Measurements from ENCODE around the gene ABCF3. TPM values are rescaled to one million over a fixed set of nuclear protein-coding genes. Genes with fewer than 3 reads are reported as not detected.
A peak's percentile ranks its signal among the peaks of the same experiment; 100 is the strongest.

ABCF3 gene
- total RNA-seq, 1 donor from 2014 or later = 67.3 TPM

DNA sequence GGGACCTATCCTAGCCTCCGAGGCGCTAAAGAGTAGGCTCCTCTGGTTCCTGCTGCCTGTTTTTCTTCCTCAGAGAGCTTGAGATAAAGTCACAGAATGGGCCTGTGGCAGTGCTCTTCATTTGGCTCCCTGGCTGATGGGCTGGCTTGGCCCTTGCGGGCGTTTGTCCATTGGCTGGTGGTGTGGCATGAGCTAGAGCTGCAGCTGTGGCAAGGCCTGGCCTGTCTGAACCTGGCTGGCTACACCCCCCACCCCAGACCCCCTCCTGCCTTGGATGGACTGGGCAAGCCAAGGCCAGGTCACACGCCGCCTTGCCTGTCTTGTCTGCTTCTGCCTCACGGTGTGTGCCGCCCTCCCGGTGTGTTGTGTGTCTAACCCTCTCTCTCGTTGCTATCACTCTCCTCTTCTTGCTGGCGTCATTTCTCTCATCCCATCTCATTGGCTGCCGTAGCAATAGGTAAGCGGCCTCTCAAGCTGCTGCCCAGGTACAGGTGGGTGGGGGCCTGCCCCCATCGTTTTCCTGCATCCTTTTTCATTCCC is 8.2 kb upstream of the ABCF3 start:
- H3K27me3 Mint-ChIP-seq (ENCODE audit: low read depth) = no peaks in the 10 kb centered on the region
- peaks cover 34% of the 10 kb centered on the region for H3K4me1 Mint-ChIP-seq
- peak overlapping the region; percentile 65 for H3K4me3 Mint-ChIP-seq
- no peak for DNase-seq (ENCODE audit: low read depth, low spot score)
- H3K36me3 Mint-ChIP-seq (ENCODE audit: low read depth) = peaks cover 8% of the 10 kb centered on the region
- no peak overlapping the region for H3K27ac Mint-ChIP-seq (ENCODE audit: unreplicated experiment)
- TF ChIP-seq, protein P1, sequence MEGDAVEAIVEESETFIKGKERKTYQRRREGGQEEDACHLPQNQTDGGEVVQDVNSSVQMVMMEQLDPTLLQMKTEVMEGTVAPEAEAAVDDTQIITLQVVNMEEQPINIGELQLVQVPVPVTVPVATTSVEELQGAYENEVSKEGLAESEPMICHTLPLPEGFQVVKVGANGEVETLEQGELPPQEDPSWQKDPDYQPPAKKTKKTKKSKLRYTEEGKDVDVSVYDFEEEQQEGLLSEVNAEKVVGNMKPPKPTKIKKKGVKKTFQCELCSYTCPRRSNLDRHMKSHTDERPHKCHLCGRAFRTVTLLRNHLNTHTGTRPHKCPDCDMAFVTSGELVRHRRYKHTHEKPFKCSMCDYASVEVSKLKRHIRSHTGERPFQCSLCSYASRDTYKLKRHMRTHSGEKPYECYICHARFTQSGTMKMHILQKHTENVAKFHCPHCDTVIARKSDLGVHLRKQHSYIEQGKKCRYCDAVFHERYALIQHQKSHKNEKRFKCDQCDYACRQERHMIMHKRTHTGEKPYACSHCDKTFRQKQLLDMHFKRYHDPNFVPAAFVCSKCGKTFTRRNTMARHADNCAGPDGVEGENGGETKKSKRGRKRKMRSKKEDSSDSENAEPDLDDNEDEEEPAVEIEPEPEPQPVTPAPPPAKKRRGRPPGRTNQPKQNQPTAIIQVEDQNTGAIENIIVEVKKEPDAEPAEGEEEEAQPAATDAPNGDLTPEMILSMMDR (conservative IDR thresholded peaks at IDR 0.05) = no peak
- no peaks in the 10 kb centered on the region for H3K9me3 Mint-ChIP-seq

DNA sequence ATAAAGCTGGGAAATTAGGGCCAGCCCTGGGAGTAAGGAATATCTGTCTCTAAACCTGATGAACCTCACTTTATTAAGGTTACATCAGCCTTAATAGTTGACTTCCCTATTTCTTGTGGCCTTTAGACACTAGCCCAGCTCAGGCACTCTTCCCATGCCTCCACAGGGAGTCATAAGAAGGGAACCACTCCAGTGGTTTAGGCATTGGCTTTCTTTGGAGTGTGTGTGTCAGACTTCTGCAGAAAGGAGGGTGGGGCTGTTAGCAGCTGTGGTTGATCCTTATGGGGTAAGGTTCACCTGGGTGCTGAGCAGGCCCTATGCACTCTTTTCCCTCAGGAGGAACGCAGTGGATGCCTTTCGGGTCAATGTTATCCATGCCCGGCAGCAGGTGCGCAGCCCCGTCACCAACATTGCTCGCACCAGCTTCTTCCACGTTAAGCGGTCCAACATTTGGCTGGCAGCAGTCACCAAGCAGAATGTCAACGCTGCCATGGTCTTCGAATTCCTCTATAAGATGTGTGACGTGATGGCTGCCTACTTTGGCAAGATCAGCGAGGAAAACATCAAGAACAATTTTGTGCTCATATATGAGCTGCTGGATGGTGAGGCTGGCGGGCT is 7.4 kb upstream of the ABCF3 start:
- Mint-ChIP-seq H3K4me1 (peaks cover 34% of the 10 kb centered on the region), H3K27ac (ENCODE audit: unreplicated experiment) (no peak overlapping the region), H3K27me3 (ENCODE audit: low read depth) (no peaks in the 10 kb centered on the region), H3K36me3 (ENCODE audit: low read depth) (peaks cover 8% of the 10 kb centered on the region), H3K9me3 (no peaks in the 10 kb centered on the region), H3K4me3 (peak overlapping the region; percentile 66)
- TF ChIP-seq, protein P1 (conservative IDR thresholded peaks at IDR 0.05) = no peak
- no peak for DNase-seq (ENCODE audit: low read depth, low spot score)

DNA sequence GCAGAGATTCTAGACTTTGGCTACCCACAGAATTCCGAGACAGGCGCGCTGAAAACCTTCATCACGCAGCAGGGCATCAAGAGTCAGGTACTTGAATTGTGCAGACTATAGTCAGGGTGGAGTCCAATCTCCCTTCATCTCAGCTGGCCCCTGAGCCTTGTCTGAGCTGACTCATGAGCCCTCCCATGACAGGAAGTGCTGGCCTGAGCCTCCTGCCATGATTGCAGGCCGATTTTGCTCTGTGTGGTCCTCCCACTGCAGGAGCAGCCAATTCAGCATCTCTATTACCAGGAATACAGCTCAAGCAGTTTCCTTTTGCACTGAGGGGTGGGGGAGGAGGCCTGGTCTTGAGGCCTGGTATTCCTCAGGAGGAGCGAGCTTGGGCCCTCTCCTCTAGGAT is 5.8 kb upstream of the ABCF3 start:
- Mint-ChIP-seq H3K27ac (ENCODE audit: unreplicated experiment) (no peak overlapping the region), H3K4me3 (peak overlapping the region; percentile 56), H3K27me3 (ENCODE audit: low read depth) (no peaks in the 10 kb centered on the region), H3K4me1 (peaks cover 32% of the 10 kb centered on the region), H3K9me3 (no peaks in the 10 kb centered on the region), H3K36me3 (ENCODE audit: low read depth) (peaks cover 8% of the 10 kb centered on the region)
- TF ChIP-seq, protein P1 (conservative IDR thresholded peaks at IDR 0.05) = no peak
- no peak for DNase-seq (ENCODE audit: low read depth, low spot score)

DNA sequence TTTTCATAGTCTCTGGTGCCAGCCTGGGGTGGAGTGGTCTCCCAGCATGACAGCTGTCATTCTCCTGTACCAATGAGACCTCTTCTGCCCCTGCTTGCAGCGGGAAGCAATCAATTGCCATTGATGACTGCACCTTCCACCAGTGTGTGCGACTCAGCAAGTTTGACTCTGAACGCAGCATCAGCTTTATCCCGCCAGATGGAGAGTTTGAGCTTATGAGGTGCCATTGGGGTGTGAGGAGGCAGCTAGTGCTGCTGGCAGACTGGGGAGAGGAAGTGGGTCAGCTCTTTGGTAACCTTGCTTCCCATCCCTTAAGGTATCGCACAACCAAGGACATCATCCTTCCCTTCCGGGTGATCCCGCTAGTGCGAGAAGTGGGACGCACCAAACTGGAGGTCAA is 4.4 kb upstream of the ABCF3 start:
- TF ChIP-seq, protein P1 (conservative IDR thresholded peaks at IDR 0.05) = no peak
- H3K4me1 Mint-ChIP-seq = peaks cover 29% of the 10 kb centered on the region
- no peaks in the 10 kb centered on the region for H3K9me3 Mint-ChIP-seq
- no peaks in the 10 kb centered on the region for H3K27me3 Mint-ChIP-seq (ENCODE audit: low read depth)
- DNase-seq (ENCODE audit: low read depth, low spot score) = no peak
- H3K4me3 Mint-ChIP-seq = peak overlapping the region; percentile 27
- peaks cover 8% of the 10 kb centered on the region for H3K36me3 Mint-ChIP-seq (ENCODE audit: low read depth)
- H3K27ac Mint-ChIP-seq (ENCODE audit: unreplicated experiment) = no peak overlapping the region

- DNase-seq (ENCODE audit: low read depth, low spot score) = no peak
- Mint-ChIP-seq H3K4me3 (peak overlapping the region; percentile 96), H3K36me3 (ENCODE audit: low read depth) (peaks cover 8% of the 10 kb centered on the region), H3K4me1 (peaks cover 30% of the 10 kb centered on the region), H3K27ac (ENCODE audit: unreplicated experiment) (peak overlapping the region; percentile 2), H3K27me3 (ENCODE audit: low read depth) (no peaks in the 10 kb centered on the region), H3K9me3 (no peaks in the 10 kb centered on the region)
- TF ChIP-seq, protein P1 (conservative IDR thresholded peaks at IDR 0.05) = no peak
Observed at GRCh38 chr3:184183679-184184078, 2.3 kb upstream of the ABCF3 start.

All from neural crest cell (in vitro differentiated cells).